ES-I3 (cell line): Measurements from ENCODE around the gene CERS3.
"Not testable (repeated sequence)": the region's sequence is repeated elsewhere in the genome, so short reads cannot be mapped to it uniquely, and the experiment has no call there.

Experiments
- H3K36me3 ChIP-seq: 2 replicates; pipeline ENCODE4 v1.6.1; 2013; ENCODE audit warnings: mild to moderate bottlenecking, low read length, control low read depth, moderate library complexity; ENCODE audit not compliant: insufficient read depth
- H3K4me1 ChIP-seq: 2 replicates; pipeline ENCODE4 v1.6.1; 2013; ENCODE audit warnings: mild to moderate bottlenecking, control low read depth, low read length; ENCODE audit not compliant: insufficient read depth
- H3K9ac ChIP-seq: 2 replicates; pipeline ENCODE4 v1.6.1; 2013; ENCODE audit warnings: low read depth, mild to moderate bottlenecking, low read length, moderate library complexity
- H3K9me3 ChIP-seq: 2 replicates; pipeline ENCODE4 v1.6.1; 2013; ENCODE audit warnings: mild to moderate bottlenecking, low read length, moderate library complexity; ENCODE audit not compliant: control insufficient read depth, insufficient read depth

The CERS3 gene

GRCh38 chr15:100466073-100466472, 62.7 kb downstream of the CERS3 start:
- no peaks in the 10 kb centered on the region for H3K4me1 ChIP-seq
- no peaks in the 10 kb centered on the region for H3K36me3 ChIP-seq
- no peaks in the 10 kb centered on the region; the same call in 1 of the 2 replicates for H3K9me3 ChIP-seq
- no peak overlapping the region for H3K9ac ChIP-seq

GRCh38 chr15:100464888-100465287, 63.9 kb downstream of the CERS3 start:
- H3K4me1 ChIP-seq: no peaks in the 10 kb centered on the region
- H3K36me3 ChIP-seq: no peaks in the 10 kb centered on the region
- no peak overlapping the region for H3K9ac ChIP-seq
- H3K9me3 ChIP-seq: no peaks in the 10 kb centered on the region

DNA sequence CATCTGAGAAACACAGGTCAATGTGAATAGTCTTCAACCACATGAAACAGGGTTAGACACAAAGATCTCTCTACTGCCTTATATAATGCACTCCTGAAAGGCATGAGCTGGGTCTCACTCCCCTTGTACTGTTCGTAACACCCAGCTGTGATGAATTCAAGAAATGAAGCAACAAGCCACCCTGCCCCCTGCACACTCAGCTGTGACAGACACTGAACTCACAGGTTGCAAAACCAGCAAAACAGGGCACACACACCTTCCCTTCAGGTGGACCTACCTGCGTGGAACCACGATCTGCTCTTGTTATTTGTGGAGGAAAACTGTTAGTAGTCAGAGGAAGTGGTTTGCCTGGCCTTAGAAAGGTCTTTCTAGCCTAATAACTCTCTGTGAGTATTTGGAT, 64.5 kb downstream of the CERS3 start:
- no peak overlapping the region for H3K9ac ChIP-seq
- H3K9me3 ChIP-seq: no peaks in the 10 kb centered on the region
- no peaks in the 10 kb centered on the region for H3K4me1 ChIP-seq
- no peaks in the 10 kb centered on the region for H3K36me3 ChIP-seq

- H3K4me1 ChIP-seq: no peaks in the 10 kb centered on the region
- no peaks in the 10 kb centered on the region for H3K9me3 ChIP-seq
- no peaks in the 10 kb centered on the region for H3K36me3 ChIP-seq
- no peak overlapping the region for H3K9ac ChIP-seq
Measured at GRCh38 chr15:100463515-100463914, 65.2 kb downstream of the CERS3 start.

GRCh38 chr15:100461049-100461448, 67.7 kb downstream of the CERS3 start:
- Histone ChIP-seq H3K9me3 (no peaks in the 10 kb centered on the region; the same call in 1 of the 2 replicates), H3K36me3 (no peaks in the 10 kb centered on the region), H3K4me1 (no peaks in the 10 kb centered on the region), H3K9ac (no peak overlapping the region)

GRCh38 chr15:100457201-100457600, 71.5 kb downstream of the CERS3 start:
- H3K9me3 ChIP-seq: no peaks in the 10 kb centered on the region; the same call in 1 of the 2 replicates
- no peaks in the 10 kb centered on the region for H3K4me1 ChIP-seq
- H3K9ac ChIP-seq: no peak overlapping the region
- no peaks in the 10 kb centered on the region for H3K36me3 ChIP-seq

DNA sequence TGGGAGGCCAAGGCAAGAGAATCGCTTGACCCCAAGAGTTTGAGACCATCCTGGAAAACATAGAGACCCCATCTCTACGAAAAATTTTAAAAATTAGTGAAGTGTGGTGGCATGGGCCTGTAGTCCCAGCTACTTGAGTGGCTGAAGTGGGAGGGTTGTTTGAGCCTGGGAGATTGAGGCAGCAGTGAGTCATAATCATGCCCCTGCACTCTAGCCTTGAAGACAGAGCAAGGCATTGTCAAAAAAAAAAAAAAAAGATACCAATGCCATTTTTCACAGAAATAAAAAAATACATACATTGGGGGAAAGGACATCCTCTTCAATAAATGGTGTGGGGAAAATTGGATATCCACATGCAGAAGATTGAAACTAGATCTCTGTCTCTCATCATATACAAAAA, 74.6 kb downstream of the CERS3 start:
- no peaks in the 10 kb centered on the region; the same call in 1 of the 2 replicates for H3K9me3 ChIP-seq
- H3K36me3 ChIP-seq: no peaks in the 10 kb centered on the region
- H3K4me1 ChIP-seq: no peaks in the 10 kb centered on the region
- no peak overlapping the region for H3K9ac ChIP-seq

- Histone ChIP-seq H3K4me1 (no peaks in the 10 kb centered on the region), H3K9me3 (no peaks in the 10 kb centered on the region), H3K36me3 (no peaks in the 10 kb centered on the region), H3K9ac (no peak overlapping the region)
Measured at GRCh38 chr15:100448481-100448880, 80.3 kb downstream of the CERS3 start.

GRCh38 chr15:100441063-100441462, 87.7 kb downstream of the CERS3 start:
- H3K4me1 ChIP-seq, H3K9me3 ChIP-seq, H3K9ac ChIP-seq, H3K36me3 ChIP-seq: not testable (repeated sequence)

DNA sequence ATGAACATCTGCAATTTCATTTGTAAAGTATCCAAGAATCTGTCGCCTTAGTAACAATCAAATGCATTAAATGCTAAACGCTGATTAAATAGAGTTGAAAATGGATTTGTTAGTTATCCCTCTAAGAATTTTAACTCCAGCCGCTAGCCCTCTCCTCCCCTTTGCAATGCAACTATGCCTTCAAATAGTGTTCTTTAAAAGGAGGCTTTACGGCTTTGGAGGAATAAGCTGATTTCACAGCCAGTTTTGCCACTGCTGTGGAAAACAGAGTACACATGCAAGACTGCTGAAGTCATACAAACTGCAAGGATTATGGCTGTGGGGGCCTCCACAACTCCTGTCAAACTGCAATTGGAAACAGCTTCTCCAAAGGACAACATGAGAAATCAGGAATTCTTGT, 89.2 kb downstream of the CERS3 start:
- Histone ChIP-seq H3K9ac (no peak overlapping the region), H3K4me1 (no peaks in the 10 kb centered on the region), H3K9me3 (no peaks in the 10 kb centered on the region), H3K36me3 (no peaks in the 10 kb centered on the region)

- Histone ChIP-seq H3K9me3 (no peaks in the 10 kb centered on the region), H3K4me1 (no peaks in the 10 kb centered on the region), H3K36me3 (no peaks in the 10 kb centered on the region), H3K9ac (no peak overlapping the region)
Measured at GRCh38 chr15:100438570-100438969, 90.2 kb downstream of the CERS3 start.

DNA sequence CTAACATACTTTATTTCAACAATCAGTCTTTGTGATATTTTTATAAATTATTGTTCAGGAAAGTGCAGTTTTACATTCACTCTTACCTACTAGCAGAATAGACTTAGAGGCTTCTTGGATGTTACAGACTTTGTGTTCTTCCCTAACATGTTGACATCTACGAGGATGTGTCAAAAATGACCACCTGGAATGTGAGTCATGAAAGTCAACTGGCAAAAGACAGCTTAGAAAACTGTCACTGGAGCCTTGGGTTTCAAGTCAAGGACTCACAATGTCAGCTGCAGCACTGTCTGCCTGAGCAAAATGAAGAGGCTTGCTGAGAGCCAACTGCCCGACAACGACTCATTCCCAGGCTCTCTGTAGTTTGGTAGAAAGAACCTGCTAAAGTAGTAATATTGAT, 91.5 kb downstream of the CERS3 start:
- H3K9me3 ChIP-seq: no peaks in the 10 kb centered on the region
- no peak overlapping the region for H3K9ac ChIP-seq
- H3K4me1 ChIP-seq: no peaks in the 10 kb centered on the region
- no peaks in the 10 kb centered on the region for H3K36me3 ChIP-seq

DNA sequence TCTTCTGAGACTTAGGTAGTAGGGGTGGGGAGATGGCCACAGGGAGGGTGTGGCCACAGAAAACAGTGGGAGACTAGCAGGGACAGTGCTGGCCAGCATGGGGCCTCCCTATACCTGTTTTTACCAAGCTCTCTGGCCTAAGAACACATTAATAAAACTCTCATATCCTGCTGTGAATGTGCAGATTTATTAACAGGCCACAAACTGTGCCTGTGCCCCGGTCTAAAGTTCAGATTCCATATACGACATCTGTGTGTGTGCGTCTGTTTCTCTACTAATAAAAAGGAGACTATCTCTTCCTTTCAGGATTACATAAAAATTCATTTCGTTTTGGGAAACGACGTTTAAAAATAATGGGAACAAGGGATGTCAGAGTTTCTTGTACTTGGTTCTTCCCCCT, 94.2 kb downstream of the CERS3 start:
- H3K36me3 ChIP-seq: no peaks in the 10 kb centered on the region
- H3K9me3 ChIP-seq: no peaks in the 10 kb centered on the region
- no peaks in the 10 kb centered on the region for H3K4me1 ChIP-seq
- no peak overlapping the region for H3K9ac ChIP-seq

DNA sequence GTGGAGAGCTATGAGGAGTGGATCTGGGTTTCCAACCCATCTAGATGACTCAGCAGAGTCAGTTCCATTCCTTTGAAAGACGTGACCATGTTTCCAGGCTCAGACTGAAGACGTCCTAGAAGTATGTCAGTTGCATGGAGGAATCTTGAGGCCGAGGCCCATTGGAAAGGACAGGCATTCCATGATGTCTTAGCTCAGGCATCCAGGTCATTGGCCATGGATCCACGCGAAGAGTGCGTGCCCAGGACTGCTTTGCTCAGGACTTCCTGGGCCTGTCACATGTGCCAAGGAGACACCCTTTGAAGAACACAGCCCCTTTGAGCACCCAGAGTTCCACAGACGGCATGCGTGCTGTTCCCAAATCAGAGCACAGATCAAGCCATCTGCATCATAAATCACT, 94.7 kb downstream of the CERS3 start:
- no peaks in the 10 kb centered on the region for H3K4me1 ChIP-seq
- H3K9me3 ChIP-seq: no peaks in the 10 kb centered on the region
- no peaks in the 10 kb centered on the region for H3K36me3 ChIP-seq
- no peak overlapping the region for H3K9ac ChIP-seq

DNA sequence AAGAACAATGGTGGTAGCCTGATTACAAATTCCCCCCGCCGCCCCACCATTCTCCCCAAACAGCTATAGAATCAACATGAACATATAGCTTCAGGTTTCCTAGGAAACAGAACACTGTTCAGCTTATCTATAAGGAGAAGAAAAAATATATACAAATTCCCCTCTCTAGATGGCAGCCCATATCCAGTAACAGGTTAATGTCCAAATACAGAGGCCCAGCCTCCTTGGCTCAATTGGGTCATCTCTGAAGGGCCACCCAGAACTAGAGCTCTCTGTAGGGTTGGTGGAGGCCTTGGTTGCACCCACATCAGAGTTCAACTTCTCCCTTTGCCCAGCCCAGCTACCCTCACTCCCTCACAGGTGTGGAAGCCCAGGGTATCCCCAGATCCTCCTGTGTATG, 95.4 kb downstream of the CERS3 start:
- Histone ChIP-seq H3K9me3 (no peaks in the 10 kb centered on the region), H3K9ac (no peak overlapping the region)

DNA sequence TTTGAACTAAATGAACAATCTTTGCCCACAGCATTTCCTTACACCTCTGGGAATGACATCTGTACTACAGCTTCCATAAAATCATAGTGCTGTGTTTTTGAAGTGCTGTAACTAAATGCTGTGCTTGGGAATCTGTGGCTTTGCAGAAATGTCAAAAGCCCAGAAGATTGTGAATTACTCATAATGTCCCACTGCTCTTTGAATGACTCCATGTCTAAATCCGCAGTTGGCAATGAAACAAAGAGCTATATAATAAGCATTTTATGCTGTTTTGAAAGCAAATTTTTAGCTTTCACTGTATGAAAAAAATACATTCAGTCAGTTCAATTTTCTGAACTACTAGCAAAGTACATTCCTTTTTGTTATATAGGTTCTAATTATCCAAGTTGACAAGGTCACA, 98.3 kb downstream of the CERS3 start:
- H3K9ac ChIP-seq: no peak overlapping the region
- no peaks in the 10 kb centered on the region for H3K4me1 ChIP-seq
- H3K36me3 ChIP-seq: no peaks in the 10 kb centered on the region
- H3K9me3 ChIP-seq: no peaks in the 10 kb centered on the region

More for the DNA sequence above, 95.4 kb downstream of the CERS3 start:
- Histone ChIP-seq H3K4me1 (no peaks in the 10 kb centered on the region), H3K36me3 (no peaks in the 10 kb centered on the region)
